Astrocyte of the spinal cord (primary cell): ENCODE measurements around the gene MYH15.

ENCODE experiments used
- DNase-seq: peaks from one replicate; pipeline ENCODE4 v3.0.0; 2011; ENCODE audit warnings: low read depth, low spot score
- H3K4me3 ChIP-seq: 2 replicates; pipeline ENCODE4 v1.5.1; 2011; ENCODE audit warnings: low read depth, mild to moderate bottlenecking, low read length, moderate library complexity
- CTCF ChIP-seq: IDR thresholded peaks from 2 replicates; pipeline ENCODE4 v1.5.1; 2012; ENCODE audit warnings: low read depth, mild to moderate bottlenecking, low read length, inconsistent platforms
- in situ Hi-C: cut with HindIII; loops from 2 replicates; pipeline ENCODE4 v1.10.0; 2017; ENCODE audit warnings: low sequenced_read_pairs

MYH15 gene

GRCh38 chr3:108357042-108357441 is 153.4 kb downstream of the MYH15 start:
- in situ Hi-C loops, result no loop called here
- no peak for DNase-seq
- no peak overlapping the region for H3K4me3 ChIP-seq
- TF ChIP-seq CTCF, result no peak

- H3K4me3 ChIP-seq, result no peak overlapping the region
- in situ Hi-C loops, result no loop called here
- DNase-seq, result no peak
- TF ChIP-seq CTCF, result no peak
These were observed 155.8 kb downstream of the MYH15 start for GRCh38 chr3:108354562-108354961.

GRCh38 chr3:108352176-108352575 is 158.2 kb downstream of the MYH15 start:
- DNase-seq, result no peak
- H3K4me3 ChIP-seq, result no peak overlapping the region
- in situ Hi-C loops, result no loop called here
- no peak for TF ChIP-seq CTCF

GRCh38 chr3:108346301-108347227 is 163.8 kb downstream of the MYH15 start:
- DNase-seq, result no peak
- in situ Hi-C loops, result no loop called here
- no peak for TF ChIP-seq CTCF
- H3K4me3 ChIP-seq, result no peak overlapping the region

GRCh38 chr3:108345492-108346205 is 164.7 kb downstream of the MYH15 start:
- in situ Hi-C loops, result no loop called here
- no peak for DNase-seq
- no peak for TF ChIP-seq CTCF
- H3K4me3 ChIP-seq, result no peak overlapping the region

- TF ChIP-seq CTCF, result no peak
- no peak overlapping the region for H3K4me3 ChIP-seq
- no peak for DNase-seq
- in situ Hi-C loops, result no loop called here
These were observed 166.9 kb downstream of the MYH15 start for GRCh38 chr3:108343491-108343890.
